ENCODE results near the gene ANO5.
"Not testable (repeated sequence)": the region's sequence is repeated elsewhere in the genome, so short reads cannot be mapped to it uniquely, and the experiment has no call there.

ANO5 gene

DNA sequence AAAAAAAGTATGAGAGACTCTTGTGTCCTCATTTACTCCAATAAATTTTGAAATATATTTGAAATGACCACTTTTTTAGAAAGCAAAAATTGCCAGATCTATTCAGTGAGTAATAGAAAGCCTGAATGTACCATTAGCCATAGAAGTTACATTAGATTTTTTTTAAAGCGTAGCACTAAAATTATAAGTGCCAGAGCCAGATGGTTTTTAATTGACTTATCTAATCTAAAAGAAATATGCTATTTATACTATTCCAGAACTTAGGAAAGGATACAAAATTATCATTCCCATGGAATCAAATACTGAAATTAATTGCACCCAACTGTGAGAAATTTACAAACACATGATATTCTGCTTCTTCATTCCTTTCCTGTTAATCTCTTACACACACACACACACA lies 80.9 kb downstream of the ANO5 start:
- Histone ChIP-seq H3K27me3 (ENCODE audit: control insufficient read depth, low read length) (no peaks in the 10 kb centered on the region), H3K36me3 (ENCODE audit: control insufficient read depth, low read length) (no peaks in the 10 kb centered on the region), H3K4me1 (ENCODE audit: control insufficient read depth, low read length) (no peaks in the 10 kb centered on the region; the same call in 1 of the 2 replicates), H3K9me2 (replicated peaks; ENCODE audit: control insufficient read depth, low read length) (no peaks in the 10 kb centered on the region), H3K4me2 (ENCODE audit: low read length) (no peak overlapping the region), H3K79me2 (ENCODE audit: control insufficient read depth, low read length) (no peaks in the 10 kb centered on the region), H3K4me3 (ENCODE audit: low read length) (no peak overlapping the region), H4K20me1 (ENCODE audit: control insufficient read depth, insufficient read depth, low read depth, low read length) (no peaks in the 10 kb centered on the region), H3F3A (ENCODE audit: control insufficient read depth, insufficient read depth) (no peaks in the 10 kb centered on the region), H3K27ac (ENCODE audit: low read depth, low read length) (no peak overlapping the region), H3K9me3 (ENCODE audit: control insufficient read depth, insufficient read depth, low read length) (no peaks in the 10 kb centered on the region)
- TF ChIP-seq EZH2phosphoT487 (IDR thresholded peaks at IDR 0.05; ENCODE audit: borderline replicate concordance, low read length) = no peak
- TF ChIP-seq, protein P1, sequence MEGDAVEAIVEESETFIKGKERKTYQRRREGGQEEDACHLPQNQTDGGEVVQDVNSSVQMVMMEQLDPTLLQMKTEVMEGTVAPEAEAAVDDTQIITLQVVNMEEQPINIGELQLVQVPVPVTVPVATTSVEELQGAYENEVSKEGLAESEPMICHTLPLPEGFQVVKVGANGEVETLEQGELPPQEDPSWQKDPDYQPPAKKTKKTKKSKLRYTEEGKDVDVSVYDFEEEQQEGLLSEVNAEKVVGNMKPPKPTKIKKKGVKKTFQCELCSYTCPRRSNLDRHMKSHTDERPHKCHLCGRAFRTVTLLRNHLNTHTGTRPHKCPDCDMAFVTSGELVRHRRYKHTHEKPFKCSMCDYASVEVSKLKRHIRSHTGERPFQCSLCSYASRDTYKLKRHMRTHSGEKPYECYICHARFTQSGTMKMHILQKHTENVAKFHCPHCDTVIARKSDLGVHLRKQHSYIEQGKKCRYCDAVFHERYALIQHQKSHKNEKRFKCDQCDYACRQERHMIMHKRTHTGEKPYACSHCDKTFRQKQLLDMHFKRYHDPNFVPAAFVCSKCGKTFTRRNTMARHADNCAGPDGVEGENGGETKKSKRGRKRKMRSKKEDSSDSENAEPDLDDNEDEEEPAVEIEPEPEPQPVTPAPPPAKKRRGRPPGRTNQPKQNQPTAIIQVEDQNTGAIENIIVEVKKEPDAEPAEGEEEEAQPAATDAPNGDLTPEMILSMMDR (IDR thresholded peaks at IDR 0.05; ENCODE audit: low read depth, low read length, poor library complexity, severe bottlenecking) = no peak

DNA sequence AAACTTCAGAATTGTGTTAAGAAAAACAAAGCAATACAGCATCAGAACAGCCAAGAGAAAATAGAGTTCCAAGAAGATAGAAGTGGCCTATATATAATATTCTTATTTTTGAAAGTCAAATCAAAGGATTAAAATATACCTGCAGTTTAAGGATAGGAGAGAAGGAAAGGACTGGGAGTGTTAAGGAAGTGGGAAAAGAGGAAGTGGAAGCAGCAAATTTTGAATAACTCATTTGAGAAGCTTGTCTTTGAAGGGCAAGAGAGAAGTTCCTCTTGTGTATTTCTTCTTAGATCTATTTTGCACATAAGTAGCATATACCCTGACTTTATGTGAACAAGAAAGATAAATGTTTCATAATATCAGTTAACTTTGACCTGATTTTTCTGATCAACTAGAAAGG lies 82.7 kb downstream of the ANO5 start:
- no peaks in the 10 kb centered on the region for H4K20me1 ChIP-seq (ENCODE audit: control insufficient read depth, insufficient read depth, low read depth, low read length)
- H3K36me3 ChIP-seq (ENCODE audit: control insufficient read depth, low read length) = no peaks in the 10 kb centered on the region
- no peak overlapping the region for H3K27ac ChIP-seq (ENCODE audit: low read depth, low read length)
- H3K4me1 ChIP-seq (ENCODE audit: control insufficient read depth, low read length) = no peaks in the 10 kb centered on the region; the same call in 1 of the 2 replicates
- no peak overlapping the region for H3K4me2 ChIP-seq (ENCODE audit: low read length)
- H3K79me2 ChIP-seq (ENCODE audit: control insufficient read depth, low read length) = no peaks in the 10 kb centered on the region
- no peaks in the 10 kb centered on the region for H3K9me3 ChIP-seq (ENCODE audit: control insufficient read depth, insufficient read depth, low read length)
- H3K27me3 ChIP-seq (ENCODE audit: control insufficient read depth, low read length) = no peaks in the 10 kb centered on the region
- no peaks in the 10 kb centered on the region for H3K9me2 ChIP-seq (replicated peaks; ENCODE audit: control insufficient read depth, low read length)
- TF ChIP-seq, protein P1 (IDR thresholded peaks at IDR 0.05; ENCODE audit: low read depth, low read length, poor library complexity, severe bottlenecking) = no peak
- no peak for TF ChIP-seq EZH2phosphoT487 (IDR thresholded peaks at IDR 0.05; ENCODE audit: borderline replicate concordance, low read length)
- H3F3A ChIP-seq (ENCODE audit: control insufficient read depth, insufficient read depth) = no peaks in the 10 kb centered on the region
- H3K4me3 ChIP-seq (ENCODE audit: low read length) = no peak overlapping the region

GRCh38 chr11:22276535-22276934 lies 83.7 kb downstream of the ANO5 start:
- H3K36me3 ChIP-seq (ENCODE audit: control insufficient read depth, low read length) = no peaks in the 10 kb centered on the region
- H3F3A ChIP-seq (ENCODE audit: control insufficient read depth, insufficient read depth) = no peaks in the 10 kb centered on the region
- H3K9me3 ChIP-seq (ENCODE audit: control insufficient read depth, insufficient read depth, low read length) = no peaks in the 10 kb centered on the region
- H3K27ac ChIP-seq (ENCODE audit: low read depth, low read length) = no peak overlapping the region
- no peaks in the 10 kb centered on the region for H4K20me1 ChIP-seq (ENCODE audit: control insufficient read depth, insufficient read depth, low read depth, low read length)
- H3K9me2 ChIP-seq (replicated peaks; ENCODE audit: control insufficient read depth, low read length) = no peaks in the 10 kb centered on the region
- H3K4me2 ChIP-seq (ENCODE audit: low read length) = no peak overlapping the region
- H3K27me3 ChIP-seq (ENCODE audit: control insufficient read depth, low read length) = no peaks in the 10 kb centered on the region
- H3K4me3 ChIP-seq (ENCODE audit: low read length) = no peak overlapping the region
- H3K79me2 ChIP-seq (ENCODE audit: control insufficient read depth, low read length) = no peaks in the 10 kb centered on the region
- no peaks in the 10 kb centered on the region; the same call in 1 of the 2 replicates for H3K4me1 ChIP-seq (ENCODE audit: control insufficient read depth, low read length)
- TF ChIP-seq, protein P1 (IDR thresholded peaks at IDR 0.05; ENCODE audit: low read depth, low read length, poor library complexity, severe bottlenecking) = no peak
- no peak for TF ChIP-seq EZH2phosphoT487 (IDR thresholded peaks at IDR 0.05; ENCODE audit: borderline replicate concordance, low read length)

DNA sequence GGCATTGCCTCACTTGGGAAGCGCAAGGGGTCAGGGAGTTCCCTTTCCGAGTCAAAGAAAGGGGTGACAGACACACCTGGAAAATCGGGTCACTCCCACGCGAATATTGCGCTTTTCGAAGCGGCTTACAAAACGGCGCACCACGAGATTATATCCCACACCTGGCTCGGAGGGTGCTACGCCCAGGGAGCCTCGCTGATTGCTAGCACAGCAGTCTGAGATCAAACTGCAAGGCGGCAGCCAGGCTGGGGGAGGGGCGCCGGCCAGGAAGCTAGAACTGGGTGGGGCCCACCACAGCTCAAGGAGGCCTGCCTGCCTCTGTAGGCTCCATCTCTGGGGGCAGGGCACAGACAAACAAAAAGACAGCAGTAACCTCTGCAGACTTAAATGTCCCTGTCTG lies 92.1 kb downstream of the ANO5 start:
- H3K4me1 ChIP-seq (ENCODE audit: control insufficient read depth, low read length); H3K9me2 ChIP-seq (replicated peaks; ENCODE audit: control insufficient read depth, low read length); H3K79me2 ChIP-seq (ENCODE audit: control insufficient read depth, low read length); H3K4me3 ChIP-seq (ENCODE audit: low read length); H3K9me3 ChIP-seq (ENCODE audit: control insufficient read depth, insufficient read depth, low read length); H3K27ac ChIP-seq (ENCODE audit: low read depth, low read length); H3K4me2 ChIP-seq (ENCODE audit: low read length); H3F3A ChIP-seq (ENCODE audit: control insufficient read depth, insufficient read depth); H3K27me3 ChIP-seq (ENCODE audit: control insufficient read depth, low read length); H3K36me3 ChIP-seq (ENCODE audit: control insufficient read depth, low read length); H4K20me1 ChIP-seq (ENCODE audit: control insufficient read depth, insufficient read depth, low read depth, low read length): not testable (repeated sequence)

All from DOHH2 (cell line).